Lower leg skin (tissue), 4 donors: Measurements from ENCODE around the gene AKIRIN1. TPM values are rescaled to one million over a fixed set of nuclear protein-coding genes. Genes with fewer than 3 reads are reported as not detected.
A peak's percentile ranks its signal among the peaks of the same experiment; 100 is the strongest.

Experiments used
- DNase-seq, 2 donors: peaks; one replicate each; pipeline ENCODE4 v3.0.0-alpha.2; 2019; ENCODE audit warnings: low spot score in 2 of 2
- H3K4me3 ChIP-seq: fragments of 200-600 bp; sonication (generic); 2 replicates; pipeline ENCODE4 v1.5.1; 2017; ENCODE audit warnings: mild to moderate bottlenecking, low read depth; ENCODE audit not compliant: poor library complexity, severe bottlenecking
- CTCF ChIP-seq, 3 donors: fragments of 450-650 bp; IDR thresholded peaks; one replicate each; pipeline ENCODE4 v1.5.1; 2016; ENCODE audit warnings: antibody characterized with exemption in 3 of 3, mild to moderate bottlenecking in 3 of 3, moderate library complexity in 2 of 3
- POLR2A ChIP-seq, 2 donors: fragments of 450-650 bp; IDR thresholded peaks; one replicate each; pipeline ENCODE4 v1.6.1; 2016 to 2017; ENCODE audit warnings: antibody characterized with exemption in 2 of 2, mild to moderate bottlenecking in 1 of 2, moderate library complexity in 1 of 2
- WGBS, 2 donors: methylation state at CpG; one replicate each; pipeline ENCODE4 v1.1.5; 2018; 5-methylcytosine and 5-hydroxymethylcytosine counted together
- intact Hi-C: fragments of 100-400 bp; cut with DNase I; formaldehyde crosslinking; loops from one replicate; pipeline ENCODE4 v1.15.0; 2023; ENCODE audit warnings: low total_unique reads
- total RNA-seq, 4 donors: library from RNA; depleted of rRNA; stranded (reverse); fragments of >200 nt; gene quantifications; one replicate each; pipeline ENCODE4 v1.1.0, GENCODE V29; 2016

AKIRIN1 gene
- 10 to 100 TPM; 22.3 to 36.8 (median 28.7) TPM for total RNA-seq

- peak within 1 kb of the TSS; percentile 97 for H3K4me3 ChIP-seq
- whole genome bisulfite sequencing, 2 donors, result 0 to 1% methylated on average over 47 to 56 of the region's 76 CpGs
These were observed at the start of gene AKIRIN1 for GRCh38 chr1:38990738-38991637. AKIRIN1 (plus strand) TSS chr1:38991276; CDS start chr1:38991381, 105 bp downstream.

GRCh38 chr1:38941527-38942019 is 49.5 kb upstream of the AKIRIN1 start, which contains the start of gene RHBDL2:
RHBDL2 (minus strand) TSS chr1:38941830; CDS start chr1:38919212, 22,618 bp downstream.
- TF ChIP-seq CTCF (IDR thresholded peaks at IDR 0.05) (no peak), POLR2A (IDR thresholded peaks at IDR 0.05) (no peak)
- peak; percentile 40 to 89 for DNase-seq
- intact Hi-C loops, result no loop called here
- peak within 1 kb of the TSS; percentile 13 for H3K4me3 ChIP-seq
- WGBS, 2 donors, result 22 to 23% methylated on average over 14 of the region's 14 CpGs

More at GRCh38 chr1:38990738-38991637, at the start of gene AKIRIN1:
- intact Hi-C loops, result no loop called here
- peak; percentile 96 to 99 for DNase-seq
- TF ChIP-seq POLR2A (IDR thresholded peaks at IDR 0.05) (no peak), CTCF (IDR thresholded peaks at IDR 0.05) (no peak)

GRCh38 chr1:38942664-38943428 is 48.2 kb upstream of the AKIRIN1 start:
- DNase-seq, result no peak
- intact Hi-C loops, result no loop called here
- no peak overlapping the region for H3K4me3 ChIP-seq
- WGBS, 2 donors, result 91 to 99% methylated on average over 10 of the region's 10 CpGs
- TF ChIP-seq CTCF (IDR thresholded peaks at IDR 0.05) (no peak), POLR2A (IDR thresholded peaks at IDR 0.05) (no peak)

GRCh38 chr1:38944547-38944946 is 46.5 kb upstream of the AKIRIN1 start:
- TF ChIP-seq POLR2A (IDR thresholded peaks at IDR 0.05) (no peak), CTCF (IDR thresholded peaks at IDR 0.05) (no peak)
- intact Hi-C loops, result no loop called here
- WGBS, 2 donors, result 91 to 95% methylated on average over 4 of the region's 4 CpGs
- no peak for DNase-seq
- H3K4me3 ChIP-seq, result no peak overlapping the region

- no peak for TF ChIP-seq CTCF (IDR thresholded peaks at IDR 0.05)
- no peak for TF ChIP-seq POLR2A (IDR thresholded peaks at IDR 0.05)
- intact Hi-C loops, result no loop called here
- H3K4me3 ChIP-seq, result no peak overlapping the region
- 29 to 36% methylated on average over 2 of the region's 2 CpGs for WGBS, 2 donors
- no peak for DNase-seq
These were observed 40.5 kb upstream of the AKIRIN1 start for GRCh38 chr1:38950553-38950952.
